Embryonic facial prominence (tissue), 1 donor: Measurements from ENCODE around the gene SPTB.

ENCODE experiments used
- DNase-seq: peaks from one replicate; pipeline ENCODE4 v3.0.0-alpha.2; 2016; ENCODE audit errors: extremely low spot score

SPTB gene

GRCh38 chr14:64752909-64753308, 126.8 kb downstream of the SPTB start:
- DNase-seq, result no peak

GRCh38 chr14:64748995-64749714, 130.6 kb downstream of the SPTB start:
- DNase-seq, result no peak

- DNase-seq, result no peak
Observed at GRCh38 chr14:64748521-64748920, 131.2 kb downstream of the SPTB start.

GRCh38 chr14:64747327-64747726, 132.4 kb downstream of the SPTB start:
- no peak for DNase-seq

GRCh38 chr14:64746298-64747250, 133.1 kb downstream of the SPTB start:
- no peak for DNase-seq

GRCh38 chr14:64745511-64746091, 134.1 kb downstream of the SPTB start:
- no peak for DNase-seq

GRCh38 chr14:64743061-64743460, 136.6 kb downstream of the SPTB start:
- DNase-seq, result no peak

- no peak for DNase-seq
Observed at GRCh38 chr14:64741961-64742360, 137.7 kb downstream of the SPTB start.

- DNase-seq, result no peak
Observed at GRCh38 chr14:64741200-64741599, 138.5 kb downstream of the SPTB start.

- no peak for DNase-seq
Observed at GRCh38 chr14:64738281-64738804, 141.4 kb downstream of the SPTB start.

- DNase-seq, result no peak
Observed at GRCh38 chr14:64737391-64738280, 142.1 kb downstream of the SPTB start.

GRCh38 chr14:64736271-64737169, 143.2 kb downstream of the SPTB start:
- no peak for DNase-seq

- no peak for DNase-seq
Observed at GRCh38 chr14:64734990-64735389, 144.7 kb downstream of the SPTB start.

- DNase-seq, result no peak
Observed at GRCh38 chr14:64733899-64734298, 145.8 kb downstream of the SPTB start.

GRCh38 chr14:64733321-64733720, 146.4 kb downstream of the SPTB start:
- no peak for DNase-seq

- no peak for DNase-seq
Observed at GRCh38 chr14:64732536-64733120, 147.1 kb downstream of the SPTB start.

GRCh38 chr14:64732066-64732465, 147.6 kb downstream of the SPTB start:
- no peak for DNase-seq

- DNase-seq, result no peak
Observed at GRCh38 chr14:64731141-64731581, 148.5 kb downstream of the SPTB start.

- no peak for DNase-seq
Observed at GRCh38 chr14:64730681-64731080, 149.0 kb downstream of the SPTB start.

- no peak for DNase-seq
Observed at GRCh38 chr14:64730061-64730440, 149.7 kb downstream of the SPTB start.
